Transverse colon (tissue), 4 donors: ENCODE results near the gene NFKBIE.

Experiments
- CTCF ChIP-seq, 5 experiments: fragments of 200-600 bp in 3 of 5; fragments of 450-650 bp in 2 of 5; sonication (generic) in 3 of 5; IDR thresholded peaks; 1 replicate in 2 of 5; 2 replicates in 3 of 5; pipeline ENCODE4 v1.5.1; 2016 to 2017; ENCODE audit warnings: antibody characterized with exemption in 5 of 5, inconsistent platforms in 3 of 5, mild to moderate bottlenecking in 2 of 5, moderate library complexity in 1 of 5
- EP300 ChIP-seq: sonication (generic); formaldehyde crosslinking; IDR thresholded peaks from one replicate; pipeline ENCODE4 v1.6.1; 2017; ENCODE audit warnings: antibody characterized with exemption, low read depth
- POLR2A ChIP-seq: fragments of 450-650 bp; IDR thresholded peaks from one replicate; pipeline ENCODE4 v1.6.1; 2016; ENCODE audit warnings: antibody characterized with exemption, mild to moderate bottlenecking, moderate library complexity
- POLR2AphosphoS5 ChIP-seq, 3 donors: sonication (generic); formaldehyde crosslinking; IDR thresholded peaks; one replicate each; pipeline ENCODE4 v1.6.1; 2016; ENCODE audit warnings: antibody characterized with exemption in 3 of 3

GRCh38 chr6:44228031-44228430 is 37.3 kb downstream of the NFKBIE start:
- TF ChIP-seq CTCF (IDR thresholded peaks at IDR 0.05), result no peak
- no peak for TF ChIP-seq POLR2A
- TF ChIP-seq EP300, result no peak
- no peak for TF ChIP-seq POLR2AphosphoS5 (IDR thresholded peaks at IDR 0.05)
